HepG2 (cell line): Measurements from ENCODE around the gene TRIO. TPM values are rescaled to one million over a fixed set of nuclear protein-coding genes. Genes with fewer than 3 reads are reported as not detected.

Experiments
- ATAC-seq: fragments of 200-7000 bp; cut with Tn5 transposase; 3 replicates; pipeline ENCODE4 v1.9.1; 2020; ENCODE audit warnings: mild to moderate bottlenecking, moderate library complexity
- BruUV-seq: library from RNA; stranded (reverse); fragments of 400-500 nt; replicated peaks from 2 replicates; lab custom pipeline; 2021; lab: Mats Ljungman, UMichigan
- CTCF ChIA-PET: fragments of 300-600 bp; formaldehyde crosslinking; extraction: SDS; loops from one replicate; lab custom pipeline; 2021; ENCODE audit warnings: low total read pairs, inconsistent platforms, low intra/inter-chr PET ratio; lab: Yijun Ruan, JAX
- POLR2A ChIA-PET: fragments of 350-600 bp; sonication (Branson Sonifier 250); formaldehyde crosslinking; loops from one replicate; lab custom pipeline; 2020; ENCODE audit warnings: antibody characterized with exemption, inconsistent platforms; lab: Yijun Ruan, JAX
- DNase-seq: peaks from one replicate; pipeline ENCODE4 v3.0.0-alpha.2; 2015; ENCODE audit warnings: low spot score
- FAIRE-seq: peaks from 3 replicates; lab custom pipeline; 2011; peaks lifted over from hg19 to GRCh38; lab: Jason Lieb, UNC
- H2AFZ ChIP-seq: one replicate; pipeline ENCODE4 v1.6.1; 2011; ENCODE audit warnings: low read length, inconsistent platforms
- H3K27ac ChIP-seq: fragments of 300-600 bp; 3 replicates; pipeline ENCODE4 v1.8.0; 2011; ENCODE audit warnings: mixed run types, mild to moderate bottlenecking, mixed read lengths, low read length, inconsistent platforms; ENCODE audit not compliant: insufficient read depth; ENCODE audit errors: extremely low read length
- H3K27me3 ChIP-seq, 2 experiments: fragments of 200-600 bp in 1 of 2; 2 replicates in 1 of 2; 3 replicates in 1 of 2; pipeline versions ENCODE4 v1.6.0 to v1.8.0; 2011; ENCODE audit warnings: low read length in 2 of 2, mild to moderate bottlenecking in 2 of 2, moderate library complexity in 2 of 2, inconsistent platforms in 1 of 2; ENCODE audit not compliant: insufficient read depth in 2 of 2, control insufficient read depth in 1 of 2
- H3K36me3 ChIP-seq, 2 experiments: fragments of 200-600 bp in 1 of 2; replicated peaks in 1 of 2; 2 replicates in 1 of 2; 3 replicates in 1 of 2; pipeline versions ENCODE4 v1.5.1 to v1.8.0; 2011; ENCODE audit warnings: low read length in 2 of 2, inconsistent platforms in 1 of 2; ENCODE audit not compliant: insufficient read depth in 2 of 2, control insufficient read depth in 1 of 2
- H3K4me1 ChIP-seq: 2 replicates; pipeline ENCODE4 v1.5.1; 2012; ENCODE audit warnings: low read length, inconsistent platforms; ENCODE audit not compliant: insufficient read depth
- H3K4me2 ChIP-seq: 2 replicates; pipeline ENCODE4 v1.6.0; 2011; ENCODE audit warnings: low read depth, low read length, inconsistent platforms
- H3K4me3 ChIP-seq, 3 experiments: fragments of 200-600 bp in 1 of 3; sonication (generic), shearing (Covaris generic) in 1 of 3; replicated peaks in 1 of 3; 2 replicates each; pipeline ENCODE4 v1.5.1; 2011 to 2016; ENCODE audit warnings: low read length in 3 of 3, inconsistent platforms in 2 of 3, low read depth in 2 of 3, mild to moderate bottlenecking in 2 of 3, control low read depth in 1 of 3, mixed read lengths in 1 of 3; ENCODE audit not compliant: insufficient read depth in 1 of 3
- H3K79me2 ChIP-seq: one replicate; pipeline ENCODE4 v1.6.1; 2011; ENCODE audit warnings: low read length, inconsistent platforms; ENCODE audit not compliant: insufficient read depth
- H3K9ac ChIP-seq: 2 replicates; pipeline ENCODE4 v1.6.0; 2011; ENCODE audit warnings: mild to moderate bottlenecking, low read depth, low read length, inconsistent platforms; ENCODE audit not compliant: insufficient read depth
- H3K9me3 ChIP-seq: 2 replicates; pipeline ENCODE4 v1.5.1; 2012; ENCODE audit warnings: mild to moderate bottlenecking, low read length
- H4K20me1 ChIP-seq: 2 replicates; pipeline ENCODE4 v1.6.0; 2011; ENCODE audit warnings: inconsistent platforms, mild to moderate bottlenecking, low read length, moderate library complexity; ENCODE audit not compliant: insufficient read depth
- BRF2 ChIP-seq: sonication (generic); formaldehyde crosslinking; IDR thresholded peaks from 2 replicates; pipeline ENCODE4 v1.8.1; 2022; ENCODE audit warnings: mild to moderate bottlenecking, missing genetic modification reagents
- HNRNPH1 ChIP-seq: fragments of 200-400 bp; formaldehyde crosslinking; optimal IDR thresholded peaks from 2 replicates; pipeline ENCODE3; 2017; ENCODE audit warnings: mild to moderate bottlenecking, low read depth, low read length
- MXD1 ChIP-seq: sonication (generic); formaldehyde crosslinking; IDR thresholded peaks from 2 replicates; pipeline ENCODE4 v1.4.0; 2020; ENCODE audit warnings: mild to moderate bottlenecking, missing genetic modification reagents
- MYPOP ChIP-seq: sonication (generic); formaldehyde crosslinking; IDR thresholded peaks from 2 replicates; pipeline ENCODE4 v1.8.1; 2023; ENCODE audit warnings: mild to moderate bottlenecking, moderate library complexity, missing genetic modification reagents
- NCOA2 ChIP-seq: sonication (generic); formaldehyde crosslinking; IDR thresholded peaks from 2 replicates; pipeline ENCODE4 v1.8.0; 2022; ENCODE audit warnings: inconsistent platforms
- PAF1 ChIP-seq: IDR thresholded peaks from 2 replicates; pipeline ENCODE4 v1.6.1; 2016; ENCODE audit warnings: missing genetic modification reagents, missing compliant biosample characterization
- PAXIP1 ChIP-seq: sonication (generic); formaldehyde crosslinking; conservative IDR thresholded peaks from 2 replicates; pipeline ENCODE4 v1.4.0; 2020; ENCODE audit warnings: mild to moderate bottlenecking, missing genetic modification reagents, moderate library complexity
- PCBP2 ChIP-seq: fragments of 200-400 bp; formaldehyde crosslinking; optimal IDR thresholded peaks from 2 replicates; pipeline ENCODE3; 2018; ENCODE audit warnings: low read length, low read depth; ENCODE audit not compliant: poor library complexity, severe bottlenecking
- PHF8 ChIP-seq: sonication (generic); formaldehyde crosslinking; IDR thresholded peaks from 2 replicates; pipeline ENCODE4 v1.5.0; 2020; ENCODE audit warnings: missing genetic modification reagents
- RFXANK ChIP-seq: IDR thresholded peaks from 2 replicates; pipeline ENCODE4 v1.6.1; 2016
- SALL1 ChIP-seq: sonication (generic); formaldehyde crosslinking; IDR thresholded peaks from 2 replicates; pipeline ENCODE4 v1.8.0; 2022; ENCODE audit warnings: mild to moderate bottlenecking, missing genetic modification reagents
- THAP9 ChIP-seq: sonication (generic); formaldehyde crosslinking; IDR thresholded peaks from 2 replicates; pipeline ENCODE4; 2020; ENCODE audit warnings: missing genetic modification reagents, mild to moderate bottlenecking, borderline replicate concordance
- XBP1 ChIP-seq: sonication (generic); formaldehyde crosslinking; IDR thresholded peaks from 2 replicates; pipeline ENCODE4 v1.5.0; 2020; ENCODE audit warnings: missing genetic modification reagents
- ZBTB25 ChIP-seq: IDR thresholded peaks from 2 replicates; pipeline ENCODE4 v1.6.1; 2018; ENCODE audit warnings: missing genetic modification reagents
- ZNF552 ChIP-seq: sonication (generic); formaldehyde crosslinking; IDR thresholded peaks from 2 replicates; pipeline ENCODE4 v1.9.0; 2022; ENCODE audit warnings: missing genetic modification reagents, mild to moderate bottlenecking, borderline replicate concordance
- WGBS: methylation state at CpG from one replicate; pipeline ENCODE4 v1.1.6; 2017; ENCODE audit warnings: low lambda C conversion rate; 5-methylcytosine and 5-hydroxymethylcytosine counted together
- in situ Hi-C: cut with HindIII; loops from 2 replicates; pipeline ENCODE4 v1.10.0; 2017; ENCODE audit warnings: low pct_unique_long_range_greater_than_20kb; ENCODE audit not compliant: extremely low pct_ligation_motif_present
- intact Hi-C: fragments of 100-400 bp; cut with micrococcal nuclease; formaldehyde crosslinking; loops from one replicate; pipeline ENCODE4 v1.10.0; 2022; ENCODE audit not compliant: unreplicated experiment
- polyA plus RNA-seq, 8 experiments: library from polyadenylated mRNA; depleted of rRNA in 3 of 8; stranded (reverse) in 7 of 8; unstranded in 1 of 8; fragments of >200 nt; fragmentation: Illumina TruSeq in 4 of 8; extraction: Trizol in 4 of 8; gene quantifications; 2 replicates each; pipeline versions ENCODE4 v1.2.1 to v1.2.3, GENCODE V29; 2011 to 2016; ENCODE audit warnings: low read depth in 4 of 8, missing spikeins in 1 of 8, mixed read lengths in 1 of 8; ENCODE audit not compliant: insufficient read depth in 1 of 8
- total RNA-seq, 5 experiments: library from RNA; depleted of rRNA; stranded (reverse); fragments of >200 nt; fragmentation: Illumina TruSeq; extraction: Trizol; gene quantifications; 2 replicates each; pipeline ENCODE4 v1.2.3, GENCODE V29; 2016; ENCODE audit warnings: low read depth in 1 of 5

The TRIO gene
- total and polyA plus RNA-seq, 2 of the 13 experiments (the other 11 are each of a cell fraction or from before 2014, with no cell fraction given), result 45.2 to 45.9 TPM

- H3K4me3 ChIP-seq, result no peak overlapping the region
- TF ChIP-seq SALL1 (CRISPR knock-in tag), result peak; percentile 46
- no peak for TF ChIP-seq THAP9 (CRISPR knock-in tag)
- TF ChIP-seq BRF2 (CRISPR knock-in tag), result no peak
- no peak for TF ChIP-seq PCBP2
- TF ChIP-seq RFXANK (CRISPR knock-in tag), result no peak
- no peak for TF ChIP-seq ZNF552 (CRISPR knock-in tag)
- no peak for TF ChIP-seq MXD1
- TF ChIP-seq ZBTB25, result no peak
- TF ChIP-seq PHF8 (CRISPR knock-in tag), result no peak
- TF ChIP-seq XBP1 (CRISPR knock-in tag), result no peak
- TF ChIP-seq HNRNPH1, result no peak
- TF ChIP-seq NCOA2 (CRISPR knock-in tag), result no peak
- 0 out of 2 replicates have a peak, but pooled peaks have one; percentile 26 for TF ChIP-seq PAXIP1
- TF ChIP-seq MYPOP (CRISPR knock-in tag), result no peak
- no peak for TF ChIP-seq PAF1 (CRISPR knock-in tag)
Observed at GRCh38 chr5:14182761-14183160, 39.6 kb downstream of the TRIO start.

More at GRCh38 chr5:14182761-14183160, 39.6 kb downstream of the TRIO start:
- Histone ChIP-seq H3K27ac (no peak overlapping the region), H2AFZ (no peak overlapping the region), H3K4me2 (no peak overlapping the region), H3K9me3 (no peaks in the 10 kb centered on the region), H4K20me1 (peaks cover 30% of the 10 kb centered on the region), H3K9ac (no peak overlapping the region), H3K4me1 (peaks cover 73% of the 10 kb centered on the region), H3K27me3 (no peaks in the 10 kb centered on the region), H3K36me3 (no peaks in the 10 kb centered on the region), H3K79me2 (peaks cover 98% of the 10 kb centered on the region)
- intact Hi-C loops, result loop anchor here (5.0 kb wide), 1 partner anchor 35 kb away; no protein-coding TSS in a partner anchor
- FAIRE-seq (no peak), ATAC-seq (peak; percentile 87), DNase-seq (peak; percentile 22)
- WGBS, result 62% methylated on average over 5 of the region's 5 CpGs
- no TSS peak for BruUV-seq
- ChIA-PET CTCF (no interaction called here), POLR2A (no interaction called here)
- in situ Hi-C loops, result no loop called here
